Retina (tissue), 1 donor: ENCODE measurements around the gene DKK2.

Experiments
- DNase-seq: peaks from one replicate; pipeline ENCODE4 v3.0.0-alpha.2; 2016

Gene DKK2

DNA sequence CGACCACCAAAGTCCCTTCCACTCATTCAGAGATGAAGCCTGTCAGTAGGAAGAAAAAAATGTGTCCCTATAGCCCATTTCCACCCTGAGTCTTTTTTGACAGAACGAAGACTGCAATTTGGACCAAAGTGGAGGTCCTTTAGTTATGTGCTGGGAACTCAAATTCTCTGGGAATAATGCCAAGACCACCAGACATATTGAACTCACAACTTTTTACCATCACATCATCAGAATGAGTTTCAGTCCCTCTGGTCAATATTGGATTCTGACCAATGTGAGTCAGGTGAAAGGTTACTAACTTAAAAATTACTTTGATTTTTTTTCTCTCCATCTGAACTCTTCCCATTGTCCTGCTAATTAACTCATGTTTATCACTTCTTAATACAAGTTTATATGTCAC, 128.9 kb downstream of the DKK2 start:
- no peak for DNase-seq

DNA sequence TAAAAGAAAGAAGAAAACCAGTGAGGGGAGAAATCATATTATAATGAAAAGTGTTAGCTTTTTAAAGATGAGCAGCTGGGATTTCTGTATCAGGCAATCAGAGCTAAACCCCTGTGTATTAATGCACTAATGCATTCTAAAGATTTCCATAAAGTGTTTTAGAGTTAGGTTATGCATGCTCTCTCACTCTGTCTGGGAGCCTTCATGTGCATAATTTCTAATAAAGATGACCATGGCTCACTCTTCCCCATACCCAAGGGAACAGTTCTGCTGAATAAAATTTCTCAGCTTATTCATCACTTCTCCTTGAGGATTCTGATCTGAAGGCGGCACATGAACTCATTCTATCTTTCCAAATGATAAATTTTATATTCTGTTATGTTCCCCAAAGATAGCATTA, 129.4 kb downstream of the DKK2 start:
- DNase-seq: no peak

DNA sequence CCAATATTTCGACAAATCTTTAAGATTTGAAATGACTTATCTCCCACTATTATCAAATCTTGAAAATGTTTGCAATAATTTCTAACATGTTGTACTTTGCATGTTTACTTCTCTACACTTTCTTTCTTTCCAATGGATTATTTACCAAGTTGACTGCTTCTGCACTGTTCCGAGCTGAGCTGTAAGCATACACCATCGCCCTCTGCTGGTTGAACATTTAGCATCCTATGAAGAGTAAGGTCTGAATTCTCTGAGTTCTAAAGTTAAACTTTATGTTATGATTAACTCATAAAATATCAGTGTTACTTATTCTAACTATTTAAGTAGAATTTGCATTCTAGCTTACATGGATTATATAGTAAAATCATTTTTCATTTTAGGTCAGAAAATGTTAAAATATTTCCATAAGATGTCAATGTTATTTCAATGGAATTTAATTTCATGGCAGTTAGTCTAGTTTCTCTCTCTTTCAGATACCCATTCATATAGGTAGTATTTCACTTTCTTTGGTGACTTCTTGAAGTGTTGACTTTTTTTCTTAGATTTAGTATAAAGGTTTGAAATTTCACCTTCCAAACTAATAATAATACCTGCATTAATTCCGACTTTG, 137.4 kb downstream of the DKK2 start:
- DNase-seq: no peak

DNA sequence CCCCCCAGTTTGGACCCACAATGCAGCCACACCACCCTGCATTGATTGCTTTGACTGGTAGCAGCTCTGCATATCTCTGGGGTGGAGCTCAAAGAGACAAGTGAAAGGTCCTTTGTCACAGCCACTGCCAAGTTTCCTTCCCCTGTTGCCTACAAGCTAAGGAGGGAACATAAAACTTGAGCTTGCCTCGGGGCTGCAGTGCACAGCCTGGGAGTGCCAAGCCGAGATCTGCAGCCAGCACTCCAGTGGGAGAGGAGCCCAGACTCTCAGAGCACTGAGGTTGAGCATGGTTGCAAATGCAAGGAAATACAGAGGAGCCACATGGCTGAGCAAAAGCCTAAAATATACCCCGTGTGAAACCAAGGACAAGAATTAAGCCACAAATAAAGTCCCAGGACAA, 142.2 kb downstream of the DKK2 start:
- no peak for DNase-seq

DNA sequence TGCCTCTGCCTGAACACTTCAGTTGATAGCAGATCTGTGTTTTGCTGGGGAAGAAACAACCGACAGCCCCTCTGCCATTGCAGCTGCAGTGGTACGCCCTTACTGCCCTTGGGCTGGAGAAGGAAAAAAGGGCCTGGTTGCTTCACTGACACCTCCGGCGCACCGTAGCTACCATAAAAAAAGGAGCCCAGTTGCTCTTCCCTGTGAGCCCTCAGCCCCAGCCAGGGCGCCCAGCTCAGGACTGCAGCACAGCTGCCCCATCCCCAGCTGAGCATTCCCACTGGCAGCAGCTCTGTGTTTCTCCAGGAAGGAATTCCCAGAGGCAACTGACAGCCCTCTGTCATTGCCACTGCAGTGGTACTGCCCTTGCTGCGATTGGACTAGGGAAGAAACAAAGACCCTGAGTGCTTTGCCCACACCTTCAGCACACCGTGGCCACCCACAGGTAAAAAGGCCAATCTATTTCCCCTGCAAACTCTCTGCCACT, 142.7 kb downstream of the DKK2 start:
- no peak for DNase-seq

DNA sequence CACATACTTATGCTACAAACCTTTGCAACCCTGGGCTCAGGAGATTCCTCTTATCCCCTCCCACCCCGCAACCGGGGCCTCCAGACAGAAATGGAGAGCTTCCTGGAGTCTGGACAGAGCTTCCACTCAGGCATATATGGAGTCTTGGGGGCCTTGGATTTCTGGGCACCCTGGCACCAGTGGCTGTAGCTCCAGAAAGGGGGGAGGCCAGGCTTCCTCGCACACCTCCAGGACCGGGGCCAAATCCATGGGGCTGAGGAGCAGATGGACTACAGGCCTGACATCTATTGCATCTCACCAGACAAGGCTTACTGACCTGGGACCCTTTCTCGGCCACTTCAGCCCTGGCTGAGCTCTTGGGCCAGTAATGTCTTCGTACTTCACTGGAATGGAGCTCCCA, 143.3 kb downstream of the DKK2 start:
- no peak for DNase-seq

DNA sequence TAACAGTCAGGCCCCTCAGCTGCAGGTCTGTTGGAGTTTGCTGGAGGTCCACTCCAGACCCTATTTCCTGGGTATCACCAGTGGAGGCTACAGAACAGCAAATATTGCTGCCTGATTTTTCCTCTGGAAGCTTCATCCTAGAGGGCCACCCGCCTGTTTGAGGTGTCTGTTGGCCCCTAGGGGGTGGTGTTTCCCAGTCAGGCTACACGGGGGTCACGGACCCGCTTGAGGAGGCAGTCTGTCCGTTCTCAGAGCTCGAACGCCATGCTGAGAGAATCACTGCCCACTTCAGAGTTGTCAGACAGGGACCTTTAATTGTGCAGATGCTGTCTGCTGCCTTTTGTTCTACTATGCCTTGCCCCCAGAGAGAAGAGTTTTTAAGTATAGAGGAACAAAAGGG, 160.8 kb downstream of the DKK2 start:
- no peak for DNase-seq
